Erythroblast (primary cell): ENCODE results near the gene PRKAR1B.

ENCODE experiments used
- GATA1 ChIP-seq: IDR thresholded peaks from 2 replicates; pipeline ENCODE4 v1.6.1; 2011; ENCODE audit warnings: low read depth, mild to moderate bottlenecking, control low read depth, low read length, moderate library complexity
- POLR2A ChIP-seq: IDR thresholded peaks from 2 replicates; pipeline ENCODE4 v1.6.1; 2011; ENCODE audit warnings: mild to moderate bottlenecking, low read length

DNA sequence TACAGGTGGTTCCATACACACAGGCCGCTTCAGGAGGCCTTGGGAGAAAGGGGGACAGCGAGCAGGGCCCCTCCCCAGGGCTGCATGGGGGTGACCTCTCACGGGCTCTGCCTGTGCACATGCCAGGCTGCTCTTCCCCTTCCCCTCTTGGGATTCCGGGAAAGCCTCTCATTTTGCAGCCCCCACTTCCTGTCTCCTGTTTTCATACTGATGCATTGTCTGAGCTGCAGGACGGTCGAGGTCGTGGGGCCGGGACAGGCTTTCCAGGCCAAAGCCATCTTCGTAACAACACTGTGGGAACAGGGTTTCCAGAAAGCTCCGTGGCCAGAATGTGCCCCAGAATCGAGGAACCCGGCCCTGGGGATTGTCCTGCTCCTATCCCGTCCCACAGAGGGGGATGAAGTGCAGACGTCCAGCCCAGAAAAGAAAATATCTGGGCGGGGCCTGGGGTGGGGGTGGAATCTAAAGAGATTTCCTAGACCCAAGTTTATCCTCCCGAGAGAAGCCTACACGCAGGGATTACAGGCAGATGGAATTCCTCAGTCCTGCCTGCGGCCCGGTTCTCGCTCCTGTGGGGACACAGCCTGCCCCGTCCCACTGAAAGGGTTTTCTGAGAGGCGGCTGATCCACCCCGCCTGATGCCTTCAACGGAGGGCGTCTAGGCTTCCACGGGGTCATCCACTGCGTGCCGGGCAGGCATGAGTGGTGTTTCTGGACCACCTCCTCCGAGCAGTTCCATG, 30.1 kb downstream of the PRKAR1B start:
- TF ChIP-seq POLR2A (no peak), GATA1 (no peak)
